Thymus (tissue), 11 donors: ENCODE data around the gene PDRG1. TPM values are rescaled to one million over a fixed set of nuclear protein-coding genes. Genes with fewer than 3 reads are reported as not detected.
A peak's percentile ranks its signal among the peaks of the same experiment; 100 is the strongest.
"Not testable (repeated sequence)": the region's sequence is repeated elsewhere in the genome, so short reads cannot be mapped to it uniquely, and the experiment has no call there.

Source experiments
- DNase-seq, 9 donors: peaks; one replicate each; pipeline ENCODE4 v3.0.0-alpha.2; 2013; ENCODE audit warnings: low spot score in 9 of 9, low read depth in 6 of 9, missing footprints in 1 of 9
- H3K27ac ChIP-seq, 2 donors: one replicate each; pipeline ENCODE4 v1.5.1; 2013; ENCODE audit warnings: control low read depth in 1 of 2, low read depth in 1 of 2, low read length in 1 of 2, mild to moderate bottlenecking in 1 of 2, moderate library complexity in 1 of 2
- H3K27me3 ChIP-seq, 2 donors: one replicate each; pipeline ENCODE4 v1.5.1; 2013; ENCODE audit warnings: low read length in 1 of 2; ENCODE audit not compliant: control insufficient read depth in 2 of 2, insufficient read depth in 1 of 2
- H3K36me3 ChIP-seq, 2 donors: one replicate each; pipeline ENCODE4 v1.5.1; 2013; ENCODE audit warnings: low read length in 1 of 2, mild to moderate bottlenecking in 1 of 2, moderate library complexity in 1 of 2; ENCODE audit not compliant: control insufficient read depth in 2 of 2, insufficient read depth in 2 of 2
- H3K4me1 ChIP-seq, 2 donors: one replicate each; pipeline ENCODE4 v1.5.1; 2013; ENCODE audit warnings: low read length in 2 of 2; ENCODE audit not compliant: control insufficient read depth in 2 of 2, insufficient read depth in 2 of 2
- H3K4me3 ChIP-seq, 2 donors: one replicate each; pipeline ENCODE4 v1.5.1; 2013; ENCODE audit warnings: low read length in 2 of 2, control low read depth in 1 of 2, mild to moderate bottlenecking in 1 of 2
- H3K9me3 ChIP-seq, 2 donors: one replicate each; pipeline ENCODE4 v1.5.1; 2013; ENCODE audit warnings: low read length in 1 of 2, mild to moderate bottlenecking in 1 of 2; ENCODE audit not compliant: control insufficient read depth in 2 of 2, insufficient read depth in 1 of 2
- WGBS: extraction: QIAGEN DNeasy Blood & Tissue Kit; methylation state at CpG from one replicate; pipeline ENCODE4 v1.1.7; 2013; 5-methylcytosine and 5-hydroxymethylcytosine counted together
- polyA plus RNA-seq: library from polyadenylated mRNA; stranded (reverse); fragments of 200-250 nt; gene quantifications from one replicate; pipeline ENCODE4 v1.2.3, GENCODE V29; 2013
- total RNA-seq: library from RNA; stranded (reverse); fragments of 120-200 nt; gene quantifications from one replicate; pipeline ENCODE4 v1.2.4, GENCODE V29; 2013
- donor health status: healthy.

Gene PDRG1
- total and polyA plus RNA-seq, 2 donors = 11.1 to 16.4 TPM

DNA sequence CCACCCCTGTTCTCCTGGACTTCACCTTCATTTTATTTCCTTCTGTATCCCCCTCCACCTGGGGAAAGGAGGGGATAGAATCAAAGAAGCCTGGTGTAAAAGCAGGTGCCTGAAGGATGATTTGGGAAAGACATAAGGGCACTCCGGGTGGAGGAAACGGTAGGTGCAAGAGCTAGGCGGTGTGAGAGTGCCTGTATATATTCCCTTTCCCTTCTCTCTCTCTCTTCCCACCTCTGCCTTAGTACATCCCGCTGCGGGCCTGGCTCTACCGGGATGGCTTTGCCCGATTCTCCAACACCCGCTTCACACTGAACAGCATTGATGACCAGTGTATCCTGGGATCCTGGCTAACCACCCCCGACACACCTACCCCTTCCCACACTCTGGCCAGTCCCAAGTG is 26.2 kb downstream of the PDRG1 start:
- H3K27ac ChIP-seq = no peak overlapping the region

GRCh38 chr20:31924561-31924960 is 27.3 kb downstream of the PDRG1 start:
- DNase-seq = no peak
- no peaks in the 10 kb centered on the region for H3K27me3 ChIP-seq
- no peak overlapping the region for H3K27ac ChIP-seq
- 97% methylated on average over 8 of the region's 8 CpGs for WGBS
- no peaks in the 10 kb centered on the region for H3K36me3 ChIP-seq
- no peaks in the 10 kb centered on the region for H3K9me3 ChIP-seq
- H3K4me3 ChIP-seq = no peak overlapping the region
- no peaks in the 10 kb centered on the region for H3K4me1 ChIP-seq

More for the DNA sequence above, 26.2 kb downstream of the PDRG1 start:
- no peak for DNase-seq
- no peak overlapping the region for H3K4me3 ChIP-seq
- WGBS = 91% methylated on average over 9 of the region's 9 CpGs
- no peaks in the 10 kb centered on the region for H3K9me3 ChIP-seq
- H3K4me1 ChIP-seq = no peaks in the 10 kb centered on the region
- no peaks in the 10 kb centered on the region for H3K36me3 ChIP-seq
- no peaks in the 10 kb centered on the region for H3K27me3 ChIP-seq

GRCh38 chr20:31923388-31924331 is 28.2 kb downstream of the PDRG1 start:
- no peaks in the 10 kb centered on the region for H3K27me3 ChIP-seq
- H3K9me3 ChIP-seq = no peaks in the 10 kb centered on the region
- no peaks in the 10 kb centered on the region for H3K36me3 ChIP-seq
- no peaks in the 10 kb centered on the region for H3K4me1 ChIP-seq
- 78% methylated on average over 13 of the region's 13 CpGs for WGBS
- no peak overlapping the region for H3K4me3 ChIP-seq
- H3K27ac ChIP-seq = no peak overlapping the region
- peak in 1 of 9 donors; percentile 1 for DNase-seq

DNA sequence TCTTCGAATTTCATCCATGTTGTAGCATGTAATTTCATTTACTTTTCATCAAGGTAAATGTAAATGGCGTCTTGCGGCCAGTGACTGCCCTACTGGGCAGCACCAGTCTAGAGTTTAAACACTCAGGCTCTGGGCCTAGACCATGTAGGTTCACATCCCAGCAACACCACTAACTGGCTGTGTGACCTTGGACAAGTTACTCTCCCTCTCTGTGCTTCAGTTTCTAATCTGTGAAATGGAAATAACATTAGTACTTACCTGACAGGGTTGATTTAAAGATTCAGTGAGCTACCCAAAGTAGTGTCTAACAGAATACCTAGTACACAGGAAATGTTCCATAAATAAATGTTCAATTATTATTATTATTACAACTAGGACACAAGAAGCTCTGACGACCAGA is 29.3 kb downstream of the PDRG1 start:
- DNase-seq = no peak
- WGBS = 95% methylated on average over 4 of the region's 4 CpGs
- H3K9me3 ChIP-seq = no peaks in the 10 kb centered on the region

DNA sequence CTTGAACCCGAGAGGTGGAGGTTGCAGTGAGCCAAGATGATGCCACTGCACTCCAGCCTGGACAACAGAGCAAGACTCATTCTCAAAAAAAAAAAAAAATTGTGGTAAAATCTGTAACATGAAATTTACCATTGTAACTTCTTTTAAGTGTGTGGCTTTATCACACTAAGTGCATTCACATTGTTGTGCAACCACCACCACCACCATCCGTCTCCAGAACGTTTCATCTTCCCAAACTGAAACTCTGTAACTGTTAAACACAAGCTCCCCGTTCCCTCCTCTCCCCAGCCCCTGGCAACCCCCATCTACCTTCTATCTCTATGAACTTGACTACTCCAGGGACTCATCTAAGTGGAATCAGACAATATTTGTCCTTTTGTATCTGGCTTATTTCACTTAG is 29.7 kb downstream of the PDRG1 start:
- Histone ChIP-seq H3K4me1 (no peaks in the 10 kb centered on the region), H3K9me3 (no peaks in the 10 kb centered on the region), H3K27me3 (no peaks in the 10 kb centered on the region), H3K36me3 (no peaks in the 10 kb centered on the region), H3K4me3 (no peak overlapping the region), H3K27ac (no peak overlapping the region)
- DNase-seq = no peak
- 92% methylated on average over 4 of the region's 4 CpGs for WGBS

More for the DNA sequence above, 29.3 kb downstream of the PDRG1 start:
- H3K27me3 ChIP-seq = no peaks in the 10 kb centered on the region
- no peak overlapping the region for H3K27ac ChIP-seq
- H3K4me1 ChIP-seq = no peaks in the 10 kb centered on the region
- H3K4me3 ChIP-seq = no peak overlapping the region
- H3K36me3 ChIP-seq = no peaks in the 10 kb centered on the region

- DNase-seq, H3K4me3 ChIP-seq, H3K27ac ChIP-seq, H3K36me3 ChIP-seq, H3K9me3 ChIP-seq, H3K4me1 ChIP-seq, H3K27me3 ChIP-seq: not testable (repeated sequence)
- WGBS = 98% methylated on average over 5 of the region's 5 CpGs
Observed at GRCh38 chr20:31921480-31921879, 30.4 kb downstream of the PDRG1 start.

- H3K4me3 ChIP-seq = no peak overlapping the region
- DNase-seq = no peak
- no peaks in the 10 kb centered on the region for H3K27me3 ChIP-seq
- H3K4me1 ChIP-seq = no peaks in the 10 kb centered on the region
- H3K36me3 ChIP-seq = no peaks in the 10 kb centered on the region
- no peak overlapping the region for H3K27ac ChIP-seq
- H3K9me3 ChIP-seq = no peaks in the 10 kb centered on the region
- WGBS = 91% methylated on average over 11 of the region's 11 CpGs
Observed at GRCh38 chr20:31920275-31920855, 31.5 kb downstream of the PDRG1 start.

- Histone ChIP-seq H3K27me3 (no peaks in the 10 kb centered on the region), H3K27ac (no peak overlapping the region), H3K4me1 (no peaks in the 10 kb centered on the region), H3K36me3 (no peaks in the 10 kb centered on the region), H3K9me3 (no peaks in the 10 kb centered on the region), H3K4me3 (no peak overlapping the region)
- no peak for DNase-seq
- 69% methylated on average over 6 of the region's 6 CpGs for WGBS
Observed at GRCh38 chr20:31919410-31920155, 32.3 kb downstream of the PDRG1 start.
